ENCODE data around the gene LASP1NB. TPM values are rescaled to one million over a fixed set of nuclear protein-coding genes. Genes with fewer than 3 reads are reported as not detected.
"Not testable (repeated sequence)": the region's sequence is repeated elsewhere in the genome, so short reads cannot be mapped to it uniquely, and the experiment has no call there.

LASP1NB gene

GRCh38 chr17:38970804-38971203 is 45.4 kb downstream of the LASP1NB start:
- DNase-seq (ENCODE audit: extremely low spot score, unreplicated experiment), result no peak
- Mint-ChIP-seq H3K36me3 (ENCODE audit: unreplicated experiment) (no peaks in the 10 kb centered on the region), H3K4me3 (ENCODE audit: unreplicated experiment) (no peak overlapping the region), H3K9me3 (ENCODE audit: unreplicated experiment) (no peaks in the 10 kb centered on the region), H3K27ac (ENCODE audit: unreplicated experiment) (no peak overlapping the region), H3K27me3 (ENCODE audit: unreplicated experiment) (no peaks in the 10 kb centered on the region), H3K4me1 (ENCODE audit: unreplicated experiment) (peaks cover 14% of the 10 kb centered on the region)
- TF ChIP-seq CTCF (IDR thresholded peaks at IDR 0.05), result no peak

GRCh38 chr17:38976187-38976551 is 50.8 kb downstream of the LASP1NB start:
- H3K27ac Mint-ChIP-seq (ENCODE audit: unreplicated experiment); H3K36me3 Mint-ChIP-seq (ENCODE audit: unreplicated experiment); H3K27me3 Mint-ChIP-seq (ENCODE audit: unreplicated experiment); H3K4me3 Mint-ChIP-seq (ENCODE audit: unreplicated experiment); DNase-seq (ENCODE audit: extremely low spot score, unreplicated experiment); H3K9me3 Mint-ChIP-seq (ENCODE audit: unreplicated experiment): not testable (repeated sequence)
- H3K4me1 Mint-ChIP-seq (ENCODE audit: unreplicated experiment), result peaks cover 24% of the 10 kb centered on the region

GRCh38 chr17:38978180-38978579 is 52.8 kb downstream of the LASP1NB start:
- Mint-ChIP-seq H3K27me3 (ENCODE audit: unreplicated experiment) (no peaks in the 10 kb centered on the region), H3K9me3 (ENCODE audit: unreplicated experiment) (no peaks in the 10 kb centered on the region), H3K36me3 (ENCODE audit: unreplicated experiment) (no peaks in the 10 kb centered on the region), H3K4me1 (ENCODE audit: unreplicated experiment) (peaks cover 37% of the 10 kb centered on the region), H3K27ac (ENCODE audit: unreplicated experiment) (no peak overlapping the region), H3K4me3 (ENCODE audit: unreplicated experiment) (no peak overlapping the region)
- no peak for DNase-seq (ENCODE audit: extremely low spot score, unreplicated experiment)
- TF ChIP-seq CTCF (IDR thresholded peaks at IDR 0.05), result no peak

Small RNA genes within 50 kb of the gene (microRNA-seq; reads per million reads assigned to microRNA genes)
- gene MIR6779 (ENCODE audit: unreplicated experiment), result 1.6 reads per million

Other genes starting within 250 kb of the LASP1NB start
- 96.1 and 107 TPM in 2 replicates for gene MLLT6, start 220.3 kb upstream of the LASP1NB start, total RNA-seq
- 15.0 and 16.7 TPM in 2 replicates for gene CISD3, start 195.3 kb upstream of the LASP1NB start, total RNA-seq
- 66.1 and 66.9 TPM in 2 replicates for gene PCGF2, start 177.3 kb upstream of the LASP1NB start, total RNA-seq
- 144 TPM in 2 replicates for gene PSMB3, start 172.9 kb upstream of the LASP1NB start, total RNA-seq
- gene PIP4K2B, start 126.1 kb upstream of the LASP1NB start, total RNA-seq, result 70.2 and 77.4 TPM in 2 replicates
- gene CWC25, start 100.3 kb upstream of the LASP1NB start, total RNA-seq, result 16.5 and 17.2 TPM in 2 replicates
- 1,245 and 1,310 TPM in 2 replicates for gene RPL23, start 71.9 kb upstream of the LASP1NB start, total RNA-seq
- 402 and 409 TPM in 2 replicates for gene LASP1, start 55.6 kb upstream of the LASP1NB start, total RNA-seq
- not detected in 2 replicates for gene FBXO47, start 41.8 kb downstream of the LASP1NB start, total RNA-seq
- 17.1 and 19.7 TPM in 2 replicates for gene PLXDC1, start 226.0 kb downstream of the LASP1NB start, total RNA-seq
- not detected in 2 replicates for gene ARL5C, start 240.5 kb downstream of the LASP1NB start, total RNA-seq

Measured in osteocyte (in vitro differentiated cells).